CD4-positive, alpha-beta T cell treated with Interleukin-4 for 1 hour (primary cell): ENCODE results near the gene SLC25A42.
"Not testable (repeated sequence)": the region's sequence is repeated elsewhere in the genome, so short reads cannot be mapped to it uniquely, and the experiment has no call there.

Experiments
- DNase-seq, 2 donors: peaks; one replicate each; pipeline ENCODE4 v3.0.0-alpha.2; 2020 to 2022

SLC25A42 gene

DNA sequence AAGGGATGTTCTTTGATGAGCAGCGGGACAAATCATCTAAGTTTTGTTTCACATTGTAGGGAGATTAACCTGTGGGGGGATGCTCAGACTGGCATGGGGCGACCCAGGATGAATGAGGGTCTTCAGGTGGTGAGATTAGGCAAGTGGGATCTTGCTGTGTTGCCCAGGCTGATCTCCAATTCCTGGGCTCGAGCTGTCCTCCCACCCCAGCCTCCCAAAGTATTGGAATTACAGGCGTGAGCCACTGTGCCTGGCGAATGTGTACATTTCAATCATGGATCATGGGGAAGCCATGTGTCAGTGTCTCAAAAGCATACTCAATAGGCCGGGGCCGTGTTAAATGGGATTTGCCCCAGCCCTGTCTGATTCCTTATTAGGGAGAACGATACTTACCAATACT is 8.1 kb downstream of the SLC25A42 start:
- no peak for DNase-seq

DNA sequence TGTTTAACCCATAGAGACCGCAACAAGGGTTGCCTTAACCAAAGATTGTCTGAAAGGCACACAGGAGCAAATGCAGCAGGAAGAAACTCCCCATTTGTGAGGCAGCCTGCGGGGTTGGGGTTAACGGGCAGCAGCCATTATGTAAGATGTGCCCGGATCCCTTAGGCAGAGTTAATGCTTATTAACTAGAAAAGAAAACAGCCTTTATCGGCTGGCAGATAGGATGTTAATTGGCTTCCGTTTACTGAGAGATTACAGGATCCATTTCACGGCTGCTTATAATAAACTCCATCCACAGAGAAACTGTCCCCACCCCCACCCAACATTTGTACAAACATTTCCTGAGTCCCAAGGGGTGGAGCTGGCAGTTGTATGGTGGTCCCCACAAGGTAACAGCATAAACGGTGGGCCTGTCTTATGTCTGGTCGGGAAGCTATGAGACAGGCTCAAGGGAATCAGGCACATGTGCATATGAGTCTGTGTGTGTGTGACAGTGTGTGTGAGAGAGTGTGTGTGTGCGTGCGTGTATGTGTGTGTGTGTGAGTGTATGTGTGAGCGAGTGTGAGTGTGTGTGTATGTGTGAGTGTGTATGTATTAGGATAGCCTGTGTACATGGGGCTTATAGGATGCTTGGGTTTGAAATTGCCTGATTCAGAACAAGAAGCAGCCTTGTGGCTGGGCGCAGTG is 10.5 kb downstream of the SLC25A42 start:
- DNase-seq: no peak

DNA sequence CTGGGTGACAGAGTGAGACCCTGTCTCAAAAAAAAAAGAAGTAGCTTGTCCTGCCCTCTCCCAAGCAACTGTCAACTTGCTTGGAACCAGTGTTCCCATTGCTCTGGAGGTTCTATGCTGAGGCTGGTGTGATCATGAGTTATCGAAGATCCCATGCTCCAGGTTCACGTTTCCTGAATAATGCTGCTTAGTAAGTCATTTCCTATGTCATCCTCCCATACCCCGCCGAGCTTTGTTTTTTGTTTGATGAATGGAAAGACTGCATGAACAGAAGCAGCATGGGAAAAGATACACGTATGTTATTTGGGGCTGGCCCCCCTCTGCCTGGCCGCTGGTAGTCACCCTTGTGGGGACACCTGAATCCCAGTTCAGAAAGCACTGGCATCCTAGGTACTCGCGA is 11.3 kb downstream of the SLC25A42 start:
- no peak for DNase-seq

DNA sequence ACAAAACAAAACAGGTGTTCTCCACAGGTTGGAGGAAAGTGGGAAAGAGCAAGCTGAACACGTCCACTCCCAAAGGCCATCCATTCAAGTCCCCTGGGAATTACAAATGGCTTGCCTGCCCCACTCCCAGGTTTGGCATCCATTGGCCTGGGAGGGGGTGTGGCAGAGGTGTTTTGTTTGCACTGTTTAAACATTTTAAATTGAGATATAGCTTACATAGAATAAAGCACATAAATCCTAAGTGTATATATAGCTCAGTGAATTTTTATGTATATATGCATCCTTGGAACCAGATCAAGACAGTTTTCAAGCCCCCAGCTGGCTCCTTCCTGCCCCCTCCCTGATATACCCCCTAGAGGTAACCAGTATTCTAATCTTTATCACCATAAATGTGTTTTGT is 12.7 kb downstream of the SLC25A42 start:
- DNase-seq: no peak

DNA sequence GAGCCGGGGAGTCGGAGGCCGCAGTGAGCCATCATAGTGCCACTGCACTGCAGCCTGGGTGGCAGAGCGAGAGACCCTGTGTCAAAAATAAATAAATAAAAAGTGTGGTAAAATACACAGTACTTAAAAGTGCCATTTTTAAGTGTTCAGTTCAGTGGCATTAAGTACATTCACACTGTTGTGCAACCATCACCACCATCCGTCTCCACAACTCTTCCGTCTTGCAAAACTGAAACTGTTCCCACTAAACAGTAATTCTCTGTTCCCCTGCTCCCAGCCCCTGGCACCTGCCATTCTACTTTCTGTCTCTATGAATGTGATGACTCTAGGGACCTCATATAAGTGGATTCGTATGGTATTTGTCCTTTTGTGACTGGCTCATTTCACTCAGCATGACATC is 13.3 kb downstream of the SLC25A42 start:
- DNase-seq: no peak

DNA sequence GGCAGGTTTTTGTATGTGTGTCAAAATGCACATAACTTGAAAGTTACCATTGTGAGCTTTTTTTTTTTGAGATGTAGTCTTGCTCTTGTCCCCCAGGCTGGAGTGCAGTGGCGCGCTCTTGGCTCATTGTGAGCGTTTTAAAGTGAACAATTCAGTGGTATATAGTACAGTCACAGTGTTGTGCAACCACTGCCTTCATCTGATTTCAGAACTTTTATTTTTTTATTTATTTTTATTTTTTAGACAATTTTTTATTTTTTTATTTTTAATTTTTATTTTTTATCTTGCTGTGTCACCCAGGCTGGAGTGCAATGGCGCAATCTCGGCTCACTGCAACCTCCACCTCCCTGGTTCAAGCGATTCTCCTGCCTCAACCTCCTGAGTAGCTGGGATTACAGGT is 15.0 kb downstream of the SLC25A42 start:
- DNase-seq: no peak

DNA sequence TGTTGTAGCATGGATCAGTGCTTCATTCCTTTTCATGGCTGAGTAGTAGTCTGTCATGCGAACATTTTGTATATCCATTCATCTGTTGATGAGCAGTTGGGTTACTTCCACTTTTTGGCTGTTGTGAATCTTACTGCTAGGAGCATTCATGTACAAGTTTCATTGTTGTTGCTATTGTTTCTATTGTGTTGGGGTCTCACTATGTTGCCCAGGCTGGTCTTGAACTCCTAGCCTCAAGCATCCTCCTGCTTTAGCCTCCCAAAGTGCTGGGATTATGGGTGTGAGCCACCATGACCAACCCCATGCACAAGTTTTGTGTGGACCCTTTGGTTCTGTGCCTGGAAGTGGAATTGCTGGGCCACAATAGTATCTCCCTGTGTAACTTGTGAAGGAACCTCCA is 15.8 kb downstream of the SLC25A42 start:
- DNase-seq: no peak

DNA sequence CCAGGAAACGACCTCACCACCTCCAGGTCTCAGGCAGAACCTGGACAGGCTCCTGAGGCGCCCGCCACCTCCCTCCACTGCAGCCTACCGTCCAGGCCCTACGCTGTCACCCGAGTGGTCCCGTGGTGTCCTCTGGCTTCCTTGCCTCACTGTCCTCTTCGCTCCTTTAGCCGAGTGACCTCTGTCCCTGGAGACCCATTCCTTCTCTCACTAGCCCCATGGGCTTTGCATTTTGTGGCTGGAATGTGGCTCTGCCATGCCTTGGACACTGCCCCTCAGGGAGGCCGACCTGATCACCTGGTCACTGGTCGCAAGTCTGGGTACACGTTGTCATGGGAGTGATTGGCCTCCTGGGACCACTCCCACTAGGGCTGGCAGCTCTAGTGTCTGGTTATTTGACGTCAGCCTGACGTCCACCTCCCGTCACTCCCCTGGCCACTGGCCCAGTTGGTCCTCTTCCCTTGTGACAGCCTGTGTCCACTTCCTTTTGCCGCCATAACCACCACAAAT is 17.9 kb downstream of the SLC25A42 start:
- DNase-seq: no peak

DNA sequence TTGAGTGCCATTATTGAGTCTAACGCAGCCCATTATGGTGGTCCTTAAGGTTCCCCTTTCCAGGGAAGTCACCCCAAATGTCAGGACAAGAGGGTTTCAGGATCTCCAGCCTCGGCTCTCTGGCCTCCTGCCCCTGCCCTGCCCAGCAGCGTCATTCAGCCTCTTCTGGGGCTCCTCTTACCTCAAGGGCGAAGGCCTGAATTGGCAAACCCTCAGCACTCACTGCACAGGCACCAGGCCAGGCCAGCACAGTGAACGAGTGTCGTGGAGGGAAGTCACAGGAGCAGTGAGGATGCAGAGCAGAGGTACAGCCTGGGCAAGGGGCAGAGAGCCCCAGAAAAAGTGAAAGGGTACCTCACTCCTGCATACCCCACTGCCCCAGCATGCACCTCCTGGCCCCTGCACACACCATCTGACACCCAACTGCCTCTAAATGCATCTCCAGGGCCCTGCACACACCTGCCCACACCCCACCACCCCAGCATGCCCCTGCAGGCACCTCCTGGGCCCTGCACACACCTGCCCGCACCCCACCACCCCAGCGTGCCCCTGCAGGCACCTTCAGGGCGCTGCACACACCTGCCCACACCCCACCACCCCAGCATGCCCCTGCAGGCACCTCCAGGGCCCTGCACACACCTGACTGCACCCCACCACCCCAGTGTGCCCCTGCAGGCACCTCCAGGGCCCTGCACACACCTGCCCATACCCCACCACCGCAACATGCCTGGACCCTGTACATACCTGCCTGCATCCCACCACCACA is 19.8 kb downstream of the SLC25A42 start:
- DNase-seq: no peak

DNA sequence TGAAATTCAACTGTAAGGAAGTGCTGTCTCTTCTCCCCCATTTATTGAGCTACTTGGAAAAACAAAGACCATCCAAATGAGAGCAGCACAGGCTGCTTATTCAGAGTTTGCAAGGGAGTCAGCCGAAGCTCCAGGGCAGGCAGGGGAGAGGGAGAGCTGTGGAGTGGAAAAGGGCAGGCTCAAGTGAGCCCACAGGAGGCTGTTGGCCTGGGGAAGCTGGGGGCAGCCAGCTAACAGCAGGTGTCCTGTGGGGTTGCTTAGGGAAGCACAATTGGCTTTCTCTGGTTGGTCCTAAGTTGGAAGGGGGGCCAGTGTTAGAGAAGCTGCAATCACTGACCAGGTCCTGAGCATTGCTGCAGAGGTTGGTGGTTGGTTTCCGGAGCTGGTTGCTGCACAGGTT is 23.9 kb downstream of the SLC25A42 start:
- DNase-seq: no peak

DNA sequence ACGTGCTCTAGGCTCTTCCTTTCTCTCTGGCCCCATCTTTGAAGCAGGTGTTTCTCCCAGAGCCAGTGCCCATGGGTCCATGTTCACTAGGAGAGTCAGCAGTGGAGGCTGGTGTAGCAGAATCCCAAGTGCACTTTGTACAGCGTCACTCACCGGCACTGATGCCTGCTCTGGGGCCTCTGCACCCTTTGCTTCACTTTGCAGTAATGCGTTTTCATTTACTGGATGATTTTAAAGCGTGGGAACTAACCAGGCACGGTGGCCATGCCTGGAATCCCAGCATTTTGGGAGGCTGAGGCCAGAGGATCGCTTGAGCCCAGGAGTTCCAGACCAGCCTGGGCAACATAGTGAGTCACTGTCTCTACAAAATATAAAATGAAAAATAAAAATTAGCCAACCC is 30.7 kb downstream of the SLC25A42 start:
- DNase-seq: no peak

DNA sequence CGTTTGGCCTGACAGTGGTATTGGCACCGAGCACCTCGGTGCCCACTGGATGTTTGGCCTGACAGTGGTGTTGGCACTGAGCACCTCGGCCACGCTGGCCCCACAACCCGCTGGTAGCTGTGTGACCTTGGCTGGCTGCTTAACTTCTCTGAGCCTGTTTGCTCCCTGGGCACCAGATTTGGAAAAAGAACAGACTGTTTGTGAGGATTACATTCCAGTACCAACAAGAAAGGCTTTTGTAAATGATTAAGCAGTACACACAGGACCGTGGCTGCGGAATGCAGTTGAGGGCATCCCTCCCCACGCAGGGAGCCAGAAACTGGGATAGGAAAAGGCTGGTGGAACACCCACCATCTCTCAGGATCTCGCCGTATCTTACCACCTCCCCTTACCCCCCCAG is 31.9 kb downstream of the SLC25A42 start:
- no peak for DNase-seq

DNA sequence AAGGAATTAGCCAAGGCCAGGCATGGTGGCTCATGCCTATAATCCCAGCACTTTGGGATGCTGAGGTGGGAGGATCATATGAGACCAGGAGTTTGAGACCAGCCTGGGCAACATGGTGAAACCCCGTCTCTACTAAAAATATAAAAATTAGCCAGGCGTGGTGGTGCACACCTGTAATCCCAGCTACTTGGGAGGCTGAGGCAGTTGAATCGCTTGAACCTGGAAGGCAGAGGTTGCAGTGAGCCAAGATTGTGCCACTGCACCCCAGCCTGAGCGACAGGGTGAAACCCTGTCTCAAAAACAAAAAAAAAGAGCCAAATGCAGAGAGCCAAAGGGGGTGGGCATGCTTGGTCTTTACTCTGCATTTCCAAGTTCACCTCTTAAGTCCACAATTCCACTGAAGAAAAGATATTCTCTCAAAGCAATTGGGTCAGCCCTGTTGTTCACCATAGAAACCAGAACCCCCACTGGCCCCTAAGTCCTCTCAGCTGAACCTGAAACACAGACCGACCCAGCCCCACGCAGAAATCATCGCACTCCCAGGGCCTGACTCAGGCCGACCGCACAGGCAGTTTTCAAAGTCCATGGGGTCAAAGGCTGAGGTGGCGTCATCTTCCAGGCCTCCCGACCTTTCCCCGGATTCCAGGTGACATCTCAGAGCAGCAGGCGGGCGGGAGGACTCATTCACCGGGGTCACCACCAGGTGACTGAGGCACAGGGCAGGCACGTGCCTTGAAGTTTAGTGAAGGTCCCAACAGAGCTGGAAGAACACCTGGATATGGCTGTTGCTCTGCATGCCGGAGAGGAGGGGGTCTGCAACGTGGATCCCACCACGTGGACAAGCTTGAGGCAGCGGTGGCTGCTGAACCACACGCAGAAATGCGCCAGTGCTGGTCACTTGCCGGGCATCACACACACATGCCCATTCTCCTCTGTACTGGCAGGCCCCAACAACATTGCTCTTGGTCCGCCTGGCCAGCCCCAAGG is 33.1 kb downstream of the SLC25A42 start:
- DNase-seq: no peak

DNA sequence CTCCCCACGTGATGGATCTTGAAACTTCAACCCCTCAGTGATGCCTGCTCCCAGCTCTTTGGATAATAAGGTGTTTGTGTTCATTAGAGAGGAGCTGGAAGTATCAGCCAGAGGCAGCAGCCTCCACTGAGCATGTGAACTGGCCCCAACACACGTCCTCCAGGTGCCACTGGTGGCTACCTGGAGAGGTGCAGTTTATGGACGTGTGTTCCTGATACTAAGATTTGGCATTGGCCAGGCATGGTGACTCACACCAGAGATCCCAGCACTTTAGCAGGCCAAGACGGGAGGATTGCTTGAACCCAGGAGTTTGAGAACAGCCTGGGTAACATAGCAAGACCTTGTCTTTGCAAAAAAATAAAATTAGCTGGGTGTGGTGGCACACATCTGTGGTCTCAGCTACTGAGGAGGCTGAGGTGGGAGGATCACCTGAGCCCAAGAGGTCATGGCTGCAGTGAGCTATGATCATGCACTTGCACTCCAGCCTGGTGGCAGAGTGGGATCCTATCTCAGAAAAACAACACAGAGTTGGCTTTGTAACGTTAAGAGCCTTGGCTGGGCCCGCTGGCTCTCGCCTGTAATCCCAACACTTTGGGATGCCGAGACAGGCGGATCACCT is 34.4 kb downstream of the SLC25A42 start:
- DNase-seq: no peak

DNA sequence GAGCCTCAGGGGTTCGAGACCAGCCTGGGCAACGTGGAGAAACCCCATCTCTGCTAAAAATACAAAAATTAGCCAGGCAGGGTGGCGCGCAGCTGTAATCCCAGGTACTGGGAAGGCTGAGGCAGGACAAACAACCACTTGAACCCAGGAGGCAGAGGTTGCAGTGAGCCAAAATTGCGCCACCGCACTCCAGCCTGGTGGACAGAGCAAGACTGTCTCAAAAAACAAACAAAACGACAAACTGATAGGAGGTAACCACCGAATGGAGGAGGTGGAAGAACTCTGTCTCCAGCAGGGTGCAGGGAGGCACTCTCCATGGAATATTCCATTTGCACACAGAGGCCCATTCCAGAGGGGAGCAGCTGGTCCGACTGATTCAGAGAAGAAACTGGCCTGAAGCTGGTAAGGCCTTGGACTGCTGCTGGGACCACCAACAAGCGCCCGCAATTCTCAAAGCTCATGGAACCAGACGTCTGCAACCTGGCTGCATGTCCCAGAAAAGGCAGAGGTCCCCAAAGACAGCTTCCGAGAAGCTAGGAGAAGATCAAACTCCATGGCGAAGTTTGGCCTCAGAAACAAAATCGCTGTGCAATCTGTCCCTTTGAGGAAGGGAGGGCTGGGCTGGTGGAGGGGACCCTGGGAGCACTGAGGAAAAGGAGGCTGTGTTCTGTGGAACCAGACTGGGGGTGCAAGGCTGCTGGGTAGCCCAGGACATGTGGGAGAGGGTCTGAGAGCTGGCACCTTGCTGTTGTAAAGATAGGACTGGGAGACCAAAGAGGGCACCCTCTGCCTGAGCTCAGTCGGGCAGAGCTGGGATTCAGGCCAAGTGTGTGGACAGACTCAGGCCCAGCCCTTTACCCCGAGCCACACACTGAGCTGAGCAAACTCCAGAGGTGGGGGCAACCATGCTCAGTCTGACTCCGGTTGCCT is 35.2 kb downstream of the SLC25A42 start:
- DNase-seq: no peak

DNA sequence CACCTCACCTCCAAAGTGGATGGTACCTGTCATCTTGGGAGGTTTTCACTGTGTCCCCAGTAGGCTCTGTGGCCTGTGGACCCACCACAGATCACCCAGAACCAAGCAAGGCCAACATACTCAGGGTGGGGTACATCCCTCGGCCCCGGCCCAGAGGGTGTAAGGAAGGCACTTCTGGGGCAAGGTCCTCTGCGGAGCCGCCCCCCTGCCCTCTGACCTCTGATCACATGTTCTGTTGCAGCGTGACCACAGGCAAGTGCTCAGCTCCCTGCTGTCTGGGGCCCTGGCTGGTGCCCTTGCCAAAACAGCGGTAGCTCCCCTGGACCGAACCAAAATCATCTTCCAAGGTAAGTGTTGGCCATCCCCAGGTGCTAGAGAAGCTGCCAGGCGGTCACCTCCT is 37.7 kb downstream of the SLC25A42 start:
- DNase-seq: no peak

DNA sequence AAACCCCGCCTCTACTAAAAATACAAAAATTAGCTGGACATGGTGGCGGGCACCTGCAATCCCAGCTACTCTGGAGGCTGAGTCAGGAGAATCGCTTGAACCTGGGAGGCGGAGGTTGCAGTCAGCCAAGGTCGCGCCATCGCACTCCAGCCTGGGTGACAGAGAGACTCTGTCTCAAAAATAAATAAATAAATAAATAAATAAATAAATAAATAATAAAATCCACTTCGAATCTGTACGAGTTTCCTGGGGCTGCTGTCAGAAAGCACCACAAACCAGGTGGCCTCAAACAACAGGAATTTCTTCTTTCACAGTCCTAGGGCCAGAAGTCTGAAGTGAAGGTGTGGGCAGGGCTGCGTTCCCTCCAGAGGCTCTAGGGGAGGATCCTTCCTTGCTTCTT is 38.8 kb downstream of the SLC25A42 start:
- DNase-seq: not testable (repeated sequence)

DNA sequence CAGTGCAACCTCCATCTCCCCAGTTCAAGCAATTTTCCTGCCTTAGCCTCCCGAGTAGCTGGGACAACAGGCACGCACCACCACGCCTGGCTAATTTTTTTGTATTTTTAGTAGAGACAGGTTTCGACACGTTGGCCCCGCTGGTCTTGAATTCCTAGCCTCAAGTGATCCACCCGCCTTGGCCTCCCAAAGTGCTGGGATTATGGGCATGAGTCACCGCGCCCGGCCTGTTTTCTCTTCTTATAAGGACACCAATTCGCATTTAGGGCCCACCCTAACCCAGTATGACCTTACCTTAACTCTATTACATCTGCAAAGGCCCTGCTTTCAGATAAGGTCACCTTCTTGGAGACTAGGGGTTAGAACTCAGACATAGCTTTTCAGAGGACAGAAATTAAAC is 39.4 kb downstream of the SLC25A42 start:
- DNase-seq: no peak

DNA sequence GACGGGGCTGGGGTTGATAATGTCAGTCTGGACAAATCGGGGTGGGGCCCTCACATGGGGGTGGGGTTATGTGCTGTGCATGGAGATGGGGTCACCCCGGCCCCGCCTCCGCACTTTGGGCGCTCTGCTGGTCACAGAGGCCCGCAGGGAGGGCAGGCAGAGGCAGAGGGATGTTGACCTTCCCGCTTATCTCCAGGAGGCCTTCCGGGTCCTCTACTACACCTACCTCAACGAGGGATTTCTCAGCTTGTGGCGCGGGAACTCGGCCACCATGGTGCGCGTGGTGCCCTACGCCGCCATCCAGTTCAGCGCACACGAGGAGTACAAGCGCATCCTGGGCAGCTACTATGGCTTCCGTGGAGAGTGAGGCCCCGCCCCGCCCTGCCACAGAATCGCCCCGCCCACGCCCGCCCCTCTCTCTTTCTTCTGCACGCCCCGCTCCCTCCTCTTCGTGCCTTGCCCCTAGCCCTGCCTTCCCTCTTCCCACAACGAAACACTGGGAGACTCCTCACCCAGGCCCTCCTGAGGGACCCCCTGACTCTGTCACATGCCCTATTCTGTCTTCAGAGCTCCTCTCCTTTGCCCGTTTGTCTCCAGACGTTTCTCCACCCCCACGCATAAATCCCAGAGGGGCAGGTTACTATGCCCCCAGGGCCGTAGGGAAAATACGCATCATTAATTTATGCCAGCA is 41.7 kb downstream of the SLC25A42 start:
- no peak for DNase-seq

DNA sequence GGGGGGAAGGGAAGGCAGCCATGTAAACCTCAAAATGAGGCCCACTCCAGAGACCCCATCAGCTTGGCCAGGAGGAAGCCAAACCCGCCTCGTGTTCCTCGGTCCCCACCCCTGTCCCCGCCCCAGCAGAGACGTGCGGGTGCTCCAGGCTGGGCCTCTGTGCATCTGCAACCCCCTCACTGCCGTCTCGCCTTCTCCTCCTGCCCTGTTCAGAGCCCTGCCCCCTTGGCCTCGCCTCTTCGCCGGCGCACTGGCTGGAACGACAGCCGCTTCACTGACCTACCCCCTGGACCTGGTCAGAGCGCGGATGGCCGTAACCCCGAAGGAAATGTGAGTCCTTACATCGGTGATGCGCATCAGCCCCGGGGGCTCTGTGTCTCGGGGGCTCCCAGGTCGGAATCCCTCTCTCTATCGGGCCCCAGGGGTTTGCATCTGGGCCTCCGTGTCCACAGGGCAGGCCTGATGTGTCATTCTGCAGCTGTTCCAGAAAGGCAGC is 42.3 kb downstream of the SLC25A42 start:
- DNase-seq: no peak

DNA sequence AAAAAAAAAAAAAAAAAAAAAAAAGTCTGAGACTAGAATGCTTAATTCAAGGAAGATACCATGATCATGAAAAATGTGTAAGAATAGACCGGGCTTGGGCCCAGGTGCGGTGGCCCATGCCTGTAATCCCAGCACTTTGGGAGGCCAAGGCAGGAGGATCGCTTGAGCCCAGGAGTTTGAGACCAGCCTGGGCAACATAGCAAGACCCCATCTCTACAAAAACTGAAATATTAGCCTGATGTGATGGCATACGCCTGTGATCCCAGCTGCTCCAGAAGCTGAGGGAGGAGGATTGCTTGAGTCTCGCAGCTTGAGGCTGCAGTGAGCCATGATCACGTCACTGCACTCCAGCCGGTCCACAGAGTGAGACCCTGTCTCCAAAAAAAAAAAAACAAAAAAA is 43.1 kb downstream of the SLC25A42 start:
- not testable (repeated sequence) for DNase-seq
